Liver (tissue), 9 donors: ENCODE results near the gene LYZL1. TPM values are rescaled to one million over a fixed set of nuclear protein-coding genes. Genes with fewer than 3 reads are reported as not detected.

ENCODE experiments used
- DNase-seq: peaks from one replicate; pipeline ENCODE4 v3.0.0-alpha.2; 2017; ENCODE audit warnings: low spot score
- H3K27ac ChIP-seq, 2 donors: one replicate each; pipeline ENCODE4 v1.7.0; 2013; ENCODE audit warnings: inconsistent platforms in 2 of 2, low read length in 2 of 2, control low read depth in 1 of 2, low read depth in 1 of 2, mild to moderate bottlenecking in 1 of 2
- H3K27me3 ChIP-seq, 4 donors: one replicate each; pipeline versions ENCODE4 v1.6.1 to v1.7.0; 2013; ENCODE audit warnings: low read length in 3 of 4, inconsistent platforms in 1 of 4, mild to moderate bottlenecking in 1 of 4, moderate library complexity in 1 of 4; ENCODE audit not compliant: control insufficient read depth in 4 of 4, insufficient read depth in 4 of 4
- H3K36me3 ChIP-seq, 4 donors: one replicate each; pipeline versions ENCODE4 v1.6.1 to v1.7.0; 2013; ENCODE audit warnings: low read length in 3 of 4, mild to moderate bottlenecking in 3 of 4, low read depth in 1 of 4, moderate library complexity in 1 of 4; ENCODE audit not compliant: control insufficient read depth in 4 of 4, insufficient read depth in 3 of 4
- H3K4me1 ChIP-seq, 4 donors: one replicate each; pipeline versions ENCODE4 v1.6.1 to v1.7.0; 2013; ENCODE audit warnings: low read length in 3 of 4, mild to moderate bottlenecking in 3 of 4, moderate library complexity in 1 of 4; ENCODE audit not compliant: control insufficient read depth in 4 of 4, insufficient read depth in 4 of 4
- H3K4me3 ChIP-seq, 3 donors: one replicate each; pipeline versions ENCODE4 v1.6.1 to v1.7.0; 2013; ENCODE audit warnings: low read length in 3 of 3, control low read depth in 1 of 3, low read depth in 1 of 3, mild to moderate bottlenecking in 1 of 3
- H3K9ac ChIP-seq, 2 donors: one replicate each; pipeline ENCODE4 v1.7.0; 2013; ENCODE audit warnings: low read length in 2 of 2, mild to moderate bottlenecking in 2 of 2, moderate library complexity in 2 of 2, control low read depth in 1 of 2, low read depth in 1 of 2
- H3K9me3 ChIP-seq, 4 donors: one replicate each; pipeline versions ENCODE4 v1.6.1 to v1.7.0; 2013; ENCODE audit warnings: low read length in 3 of 4; ENCODE audit not compliant: control insufficient read depth in 4 of 4
- EGR1 ChIP-seq, 2 donors: IDR thresholded peaks; 2 replicates each; pipeline ENCODE4 v1.6.1; 2016 to 2018; ENCODE audit warnings: antibody characterized with exemption in 2 of 2, low read depth in 2 of 2
- FOXA1 ChIP-seq: IDR thresholded peaks from 2 replicates; pipeline ENCODE4 v1.6.1; 2016; ENCODE audit warnings: antibody characterized with exemption
- FOXA2 ChIP-seq: IDR thresholded peaks from 2 replicates; pipeline ENCODE4 v1.6.1; 2016; ENCODE audit warnings: antibody characterized with exemption
- GABPA ChIP-seq, 2 donors: IDR thresholded peaks in 1 of 2; conservative IDR thresholded peaks in 1 of 2; 2 replicates each; pipeline ENCODE4 v1.6.1; 2016; ENCODE audit warnings: antibody characterized with exemption in 2 of 2, mild to moderate bottlenecking in 1 of 2, moderate library complexity in 1 of 2
- HNF4A ChIP-seq, 2 donors: conservative IDR thresholded peaks; 2 replicates each; pipeline ENCODE4 v1.6.1; 2016; ENCODE audit warnings: antibody characterized with exemption in 2 of 2, mild to moderate bottlenecking in 2 of 2
- HNF4G ChIP-seq: IDR thresholded peaks from 2 replicates; pipeline ENCODE4 v1.6.1; 2016; ENCODE audit warnings: antibody characterized with exemption
- JUND ChIP-seq, 2 donors: IDR thresholded peaks; 2 replicates each; pipeline ENCODE4 v1.6.1; 2016; ENCODE audit warnings: antibody characterized with exemption in 2 of 2
- MAX ChIP-seq: IDR thresholded peaks from 2 replicates; pipeline ENCODE4 v1.6.1; 2016; ENCODE audit warnings: antibody characterized with exemption
- NR2F2 ChIP-seq: IDR thresholded peaks from 2 replicates; pipeline ENCODE4 v1.6.1; 2016; ENCODE audit warnings: antibody characterized with exemption
- REST ChIP-seq: IDR thresholded peaks from 2 replicates; pipeline ENCODE4 v1.6.1; 2016; ENCODE audit warnings: antibody characterized with exemption, mild to moderate bottlenecking
- RXRA ChIP-seq, 2 donors: IDR thresholded peaks; 2 replicates each; pipeline ENCODE4 v1.6.1; 2017 to 2018; ENCODE audit warnings: antibody characterized with exemption in 2 of 2, mild to moderate bottlenecking in 1 of 2
- SP1 ChIP-seq: IDR thresholded peaks from 2 replicates; pipeline ENCODE4 v1.6.1; 2018; ENCODE audit warnings: antibody characterized with exemption, mild to moderate bottlenecking
- TAF1 ChIP-seq: conservative IDR thresholded peaks from 2 replicates; pipeline ENCODE4 v1.6.1; 2016; ENCODE audit warnings: antibody characterized with exemption, mild to moderate bottlenecking
- WGBS: extraction: QIAGEN DNeasy Blood & Tissue Kit; methylation state at CpG from one replicate; pipeline ENCODE4 v1.1.7; 2013; 5-methylcytosine and 5-hydroxymethylcytosine counted together
- polyA plus RNA-seq, 2 donors: library from polyadenylated mRNA; stranded (reverse) in 1 of 2; unstranded in 1 of 2; fragments of 200-250 nt in 1 of 2; fragments of >200 nt in 1 of 2; fragmentation: Nextera tagmentation in 1 of 2; extraction: Ambion mirVana in 1 of 2; gene quantifications; one replicate each; pipeline versions ENCODE4 v1.2.1 to v1.2.3, GENCODE V29; 2013 to 2015
- total RNA-seq, 2 donors: library from RNA; depleted of rRNA; stranded (reverse); fragments of >200 nt; gene quantifications; one replicate each; pipeline ENCODE4 v1.2.3, GENCODE V29; 2014
- TF ChIP-seq, protein P1 (sequence below): IDR thresholded peaks from 2 replicates; pipeline ENCODE4 v1.6.1; 2016; ENCODE audit warnings: antibody characterized with exemption
- TF ChIP-seq, protein P2 (sequence below): fragments of 150-350 bp; IDR thresholded peaks from 2 replicates; pipeline ENCODE4 v1.5.1; 2017; ENCODE audit warnings: improper control_type of control experiment, low read depth, low read length; ENCODE audit not compliant: missing input control
- TF ChIP-seq, protein P3 (sequence below): IDR thresholded peaks from 2 replicates; pipeline ENCODE4 v1.6.1; 2016; ENCODE audit warnings: antibody characterized with exemption
- donor health status: healthy.
- donor health status: healthy.
- donor health status: healthy.
- donor health status: healthy.
- donor health status: healthy.

The LYZL1 gene
- total and polyA plus RNA-seq, 4 donors = not detected

DNA sequence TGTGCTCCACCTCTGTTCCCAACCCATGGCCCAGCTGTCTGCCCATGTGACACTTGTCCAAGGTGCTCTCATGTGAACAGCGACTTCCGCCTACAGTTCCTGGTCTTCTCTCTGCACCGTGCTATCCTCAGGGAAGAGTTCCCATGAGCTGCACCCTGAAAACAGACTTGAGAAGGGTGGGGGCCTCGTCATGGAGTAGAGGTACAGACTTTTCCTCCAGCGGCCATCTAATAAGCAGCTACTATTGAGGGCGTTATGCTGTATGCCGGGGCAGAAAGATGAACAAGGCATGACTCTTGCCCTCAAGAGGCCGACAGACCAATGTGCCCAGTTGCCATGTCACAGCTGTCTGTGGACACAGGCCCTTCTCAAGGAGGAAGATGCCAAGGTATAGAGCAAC lies 25.4 kb upstream of the LYZL1 start:
- no peak for DNase-seq
- Histone ChIP-seq H3K9me3 (peaks cover 0 to 2% (median 0%) of the 10 kb centered on the region in 4 donors), H3K4me1 (peaks cover 0 to 5% (median 2%) of the 10 kb centered on the region in 4 donors), H3K36me3 (no peaks in the 10 kb centered on the region), H3K27ac (no peak overlapping the region), H3K27me3 (no peaks in the 10 kb centered on the region), H3K9ac (no peak overlapping the region), H3K4me3 (no peak overlapping the region)
- no peak for TF ChIP-seq TAF1
- TF ChIP-seq NR2F2 = no peak
- no peak for TF ChIP-seq EGR1 (IDR thresholded peaks at IDR 0.05; ENCODE audit: low read depth in 2 of 2)
- TF ChIP-seq, protein P1, sequence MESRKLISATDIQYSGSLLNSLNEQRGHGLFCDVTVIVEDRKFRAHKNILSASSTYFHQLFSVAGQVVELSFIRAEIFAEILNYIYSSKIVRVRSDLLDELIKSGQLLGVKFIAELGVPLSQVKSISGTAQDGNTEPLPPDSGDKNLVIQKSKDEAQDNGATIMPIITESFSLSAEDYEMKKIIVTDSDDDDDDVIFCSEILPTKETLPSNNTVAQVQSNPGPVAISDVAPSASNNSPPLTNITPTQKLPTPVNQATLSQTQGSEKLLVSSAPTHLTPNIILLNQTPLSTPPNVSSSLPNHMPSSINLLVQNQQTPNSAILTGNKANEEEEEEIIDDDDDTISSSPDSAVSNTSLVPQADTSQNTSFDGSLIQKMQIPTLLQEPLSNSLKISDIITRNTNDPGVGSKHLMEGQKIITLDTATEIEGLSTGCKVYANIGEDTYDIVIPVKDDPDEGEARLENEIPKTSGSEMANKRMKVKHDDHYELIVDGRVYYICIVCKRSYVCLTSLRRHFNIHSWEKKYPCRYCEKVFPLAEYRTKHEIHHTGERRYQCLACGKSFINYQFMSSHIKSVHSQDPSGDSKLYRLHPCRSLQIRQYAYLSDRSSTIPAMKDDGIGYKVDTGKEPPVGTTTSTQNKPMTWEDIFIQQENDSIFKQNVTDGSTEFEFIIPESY = no peak
- TF ChIP-seq, protein P2, sequence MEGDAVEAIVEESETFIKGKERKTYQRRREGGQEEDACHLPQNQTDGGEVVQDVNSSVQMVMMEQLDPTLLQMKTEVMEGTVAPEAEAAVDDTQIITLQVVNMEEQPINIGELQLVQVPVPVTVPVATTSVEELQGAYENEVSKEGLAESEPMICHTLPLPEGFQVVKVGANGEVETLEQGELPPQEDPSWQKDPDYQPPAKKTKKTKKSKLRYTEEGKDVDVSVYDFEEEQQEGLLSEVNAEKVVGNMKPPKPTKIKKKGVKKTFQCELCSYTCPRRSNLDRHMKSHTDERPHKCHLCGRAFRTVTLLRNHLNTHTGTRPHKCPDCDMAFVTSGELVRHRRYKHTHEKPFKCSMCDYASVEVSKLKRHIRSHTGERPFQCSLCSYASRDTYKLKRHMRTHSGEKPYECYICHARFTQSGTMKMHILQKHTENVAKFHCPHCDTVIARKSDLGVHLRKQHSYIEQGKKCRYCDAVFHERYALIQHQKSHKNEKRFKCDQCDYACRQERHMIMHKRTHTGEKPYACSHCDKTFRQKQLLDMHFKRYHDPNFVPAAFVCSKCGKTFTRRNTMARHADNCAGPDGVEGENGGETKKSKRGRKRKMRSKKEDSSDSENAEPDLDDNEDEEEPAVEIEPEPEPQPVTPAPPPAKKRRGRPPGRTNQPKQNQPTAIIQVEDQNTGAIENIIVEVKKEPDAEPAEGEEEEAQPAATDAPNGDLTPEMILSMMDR = no peak
- TF ChIP-seq REST = no peak
- TF ChIP-seq FOXA2 = no peak
- TF ChIP-seq RXRA (IDR thresholded peaks at IDR 0.05) = no peak
- no peak for TF ChIP-seq JUND (IDR thresholded peaks at IDR 0.05)
- no peak for TF ChIP-seq GABPA (IDR thresholded peaks at IDR 0.05 in 1 of 2, conservative IDR thresholded peaks at IDR 0.05 in 1 of 2)
- no peak for TF ChIP-seq FOXA1
- TF ChIP-seq HNF4A (conservative IDR thresholded peaks at IDR 0.05) = no peak
- no peak for TF ChIP-seq SP1
- TF ChIP-seq HNF4G = no peak
- no peak for TF ChIP-seq MAX
- 95% methylated on average over 8 of the region's 8 CpGs for WGBS

GRCh38 chr10:29265210-29265768 lies 23.6 kb upstream of the LYZL1 start:
- no peaks in the 10 kb centered on the region for H3K9me3 ChIP-seq
- WGBS = 87% methylated on average over 7 of the region's 7 CpGs
- no peaks in the 10 kb centered on the region for H3K36me3 ChIP-seq
- no peak overlapping the region for H3K4me3 ChIP-seq
- H3K9ac ChIP-seq = no peak overlapping the region
- no peak overlapping the region for H3K27ac ChIP-seq
- no peak for DNase-seq
- H3K4me1 ChIP-seq = peaks cover 0 to 5% (median 2%) of the 10 kb centered on the region in 4 donors
- no peaks in the 10 kb centered on the region for H3K27me3 ChIP-seq
- TF ChIP-seq NR2F2 (no peak), EGR1 (IDR thresholded peaks at IDR 0.05; ENCODE audit: low read depth in 2 of 2) (no peak), SP1 (no peak), FOXA1 (no peak), HNF4G (no peak), MAX (no peak), RXRA (IDR thresholded peaks at IDR 0.05) (no peak), HNF4A (conservative IDR thresholded peaks at IDR 0.05) (no peak), JUND (IDR thresholded peaks at IDR 0.05) (no peak), FOXA2 (no peak), GABPA (IDR thresholded peaks at IDR 0.05 in 1 of 2, conservative IDR thresholded peaks at IDR 0.05 in 1 of 2) (no peak)
- TF ChIP-seq, protein P2 = no peak
- TF ChIP-seq, protein P3, sequence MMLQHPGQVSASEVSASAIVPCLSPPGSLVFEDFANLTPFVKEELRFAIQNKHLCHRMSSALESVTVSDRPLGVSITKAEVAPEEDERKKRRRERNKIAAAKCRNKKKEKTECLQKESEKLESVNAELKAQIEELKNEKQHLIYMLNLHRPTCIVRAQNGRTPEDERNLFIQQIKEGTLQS = no peak
